H1 (cell line): ENCODE data around the gene RNF141. TPM values are rescaled to one million over a fixed set of nuclear protein-coding genes. Genes with fewer than 3 reads are reported as not detected.

Experiments
- KDM4A ChIP-seq: IDR thresholded peaks from one replicate; pipeline ENCODE4 v1.7.1; 2012; ENCODE audit warnings: low read depth, mild to moderate bottlenecking, moderate library complexity, low read length, inconsistent platforms; ENCODE audit not compliant: severe bottlenecking
- ZNF274 ChIP-seq: IDR thresholded peaks from 2 replicates; pipeline ENCODE4 v1.7.0; 2012; ENCODE audit warnings: low read length, borderline replicate concordance; ENCODE audit errors: extremely low read depth
- polyA plus RNA-seq, 7 experiments: library from polyadenylated mRNA; depleted of rRNA in 3 of 7; stranded (reverse) in 5 of 7; unstranded in 2 of 7; fragments of >200 nt in 5 of 7; fragments of 200-250 nt in 2 of 7; gene quantifications; 1 replicate in 5 of 7; 2 replicates in 1 of 7; 4 replicates in 1 of 7; pipeline versions ENCODE4 v1.2.1 to v1.2.3, GENCODE V29; 2011 to 2013; ENCODE audit warnings: missing spikeins in 2 of 7, mixed read lengths in 2 of 7
- total RNA-seq: library from RNA; stranded (reverse); fragmentation: NEBNext Ultra II Directional; extraction: Animal tissue kit (Norgen Biotek cat#: 25700); gene quantifications from 2 replicates; pipeline ENCODE4 v1.2.1, GENCODE V29; 2021

RNF141 gene
- total and polyA plus RNA-seq, 2 of the 8 experiments (the other 6 are each of a cell fraction or from before 2014, with no cell fraction given): 8.5 to 22.8 TPM

DNA sequence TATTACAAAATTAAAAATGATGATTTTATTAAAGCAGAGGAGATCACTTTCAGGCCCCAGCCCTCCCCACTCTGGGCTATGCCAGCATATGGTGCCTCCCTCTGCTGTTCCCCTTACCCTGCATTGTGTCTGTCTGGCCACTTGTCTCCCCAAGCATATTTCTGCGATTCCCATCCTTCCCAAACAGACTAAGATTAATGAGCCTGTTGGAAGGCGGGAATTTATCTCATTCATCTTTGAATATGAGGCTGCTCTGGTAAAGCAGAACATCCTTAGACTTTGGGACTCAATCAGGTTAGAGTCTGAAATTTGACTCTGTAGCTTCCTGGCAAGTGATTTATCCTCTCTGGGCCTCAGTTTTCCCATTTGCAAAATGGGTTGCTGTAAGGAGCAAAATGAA, 60.2 kb downstream of the RNF141 start (continued):
- TF ChIP-seq ZNF274: no peak
- TF ChIP-seq KDM4A: no peak
